Activated CD8-positive, alpha-beta memory T cell treated with anti-CD3 and anti-CD28 coated beads for 24 hours (primary cell): ENCODE measurements around the gene PTPRE.

ENCODE experiments used
- DNase-seq: peaks from one replicate; pipeline ENCODE4 v3.0.0-alpha.2; 2020

Gene PTPRE

GRCh38 chr10:128029731-128030369 is 122.9 kb downstream of the PTPRE start:
- DNase-seq, result no peak

DNA sequence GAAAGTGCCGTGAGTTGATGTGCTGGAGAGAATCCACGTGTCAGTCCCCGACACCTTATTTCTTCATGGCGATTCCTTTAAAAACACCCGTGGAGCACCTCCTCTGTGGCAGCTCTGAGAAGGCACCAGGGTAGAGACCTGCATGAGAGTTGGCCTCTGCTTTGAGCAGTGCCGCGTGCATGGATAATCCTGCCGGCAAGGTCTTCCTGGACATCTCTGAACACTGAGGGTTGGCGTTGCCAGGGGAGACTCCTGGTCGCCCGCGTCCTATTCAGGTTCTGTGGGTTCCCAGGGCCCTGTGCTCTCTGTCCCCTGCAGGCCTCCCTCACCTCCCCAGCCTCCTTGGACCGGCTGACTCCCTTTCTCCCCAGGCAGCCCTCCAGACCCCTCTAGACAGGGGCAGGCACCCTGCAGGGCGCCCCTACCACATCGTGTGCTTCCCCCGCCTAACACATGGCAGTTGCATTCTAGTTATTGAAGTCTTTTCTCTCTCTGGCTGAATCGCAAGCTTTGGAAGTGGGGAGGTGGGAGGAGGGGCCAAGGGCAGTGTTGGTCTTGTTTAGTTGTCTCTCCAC is 123.7 kb downstream of the PTPRE start:
- DNase-seq, result no peak

- DNase-seq, result no peak
These were observed 124.3 kb downstream of the PTPRE start for GRCh38 chr10:128031216-128031615.

DNA sequence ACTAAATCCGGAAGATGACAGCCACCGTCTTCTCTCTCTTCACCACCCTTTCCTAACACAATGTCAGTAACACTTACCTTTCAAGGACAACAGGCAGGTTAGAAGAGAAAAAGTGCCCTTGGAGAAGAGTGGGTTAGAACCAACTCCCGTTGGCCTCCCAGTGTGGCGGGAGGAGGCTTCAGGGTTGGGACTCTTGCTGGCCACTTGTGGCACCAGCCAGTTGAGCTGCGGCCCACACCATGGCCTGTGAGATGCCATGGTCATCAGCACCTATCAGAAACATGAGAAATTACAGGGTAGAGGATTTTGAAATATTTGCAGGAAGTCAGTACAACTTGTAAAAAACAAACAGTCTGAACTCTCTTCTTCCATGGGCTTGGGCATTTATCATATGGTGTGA is 125.6 kb downstream of the PTPRE start:
- DNase-seq, result no peak

DNA sequence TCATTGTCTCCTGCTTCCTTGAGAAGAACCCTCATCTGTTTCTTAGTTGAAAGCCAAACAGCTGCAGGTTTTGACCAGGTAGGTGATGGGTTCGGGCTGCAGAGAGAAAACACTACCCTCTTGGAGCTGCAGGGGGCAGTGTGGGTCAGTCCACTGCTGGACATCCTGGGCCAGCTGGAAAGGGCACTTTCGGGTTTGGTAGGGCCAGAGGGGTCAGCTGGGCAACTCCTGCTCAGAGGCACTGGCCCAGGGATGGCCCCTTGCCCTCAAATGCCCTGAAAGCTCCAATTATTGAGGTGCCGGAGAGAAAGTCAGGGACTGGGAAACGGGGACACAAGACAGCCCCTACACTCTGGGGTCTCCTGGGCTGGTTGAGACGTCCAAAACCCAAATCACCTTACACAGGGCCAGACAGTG is 128.7 kb downstream of the PTPRE start:
- peak; percentile 88 for DNase-seq

GRCh38 chr10:128036011-128036615 is 129.2 kb downstream of the PTPRE start:
- no peak for DNase-seq

- DNase-seq, result no peak
These were observed 130.0 kb downstream of the PTPRE start for GRCh38 chr10:128036746-128037543.

- no peak for DNase-seq
These were observed 133.2 kb downstream of the PTPRE start for GRCh38 chr10:128040096-128040495.

DNA sequence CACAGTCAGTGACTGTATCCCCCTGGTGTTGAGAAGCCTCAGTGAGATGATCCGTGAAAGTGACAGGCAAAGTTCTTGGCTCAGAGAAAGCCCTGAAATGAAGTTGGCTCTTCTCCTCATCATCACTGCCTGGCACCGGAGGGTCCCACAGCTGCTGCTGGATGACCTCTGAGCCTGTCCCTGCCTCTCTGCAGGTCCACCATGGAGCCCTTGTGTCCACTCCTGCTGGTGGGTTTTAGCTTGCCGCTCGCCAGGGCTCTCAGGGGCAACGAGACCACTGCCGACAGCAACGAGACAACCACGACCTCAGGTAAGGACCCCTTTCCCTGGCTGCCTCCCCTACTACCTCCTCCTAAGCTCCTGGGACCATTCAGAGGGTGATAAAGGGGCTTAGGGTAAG is 133.8 kb downstream of the PTPRE start:
- DNase-seq, result no peak

- DNase-seq, result no peak
These were observed 135.3 kb downstream of the PTPRE start for GRCh38 chr10:128042131-128042610.

GRCh38 chr10:128043259-128044045 is 136.5 kb downstream of the PTPRE start:
- no peak for DNase-seq

GRCh38 chr10:128044186-128044585 is 137.3 kb downstream of the PTPRE start:
- no peak for DNase-seq

DNA sequence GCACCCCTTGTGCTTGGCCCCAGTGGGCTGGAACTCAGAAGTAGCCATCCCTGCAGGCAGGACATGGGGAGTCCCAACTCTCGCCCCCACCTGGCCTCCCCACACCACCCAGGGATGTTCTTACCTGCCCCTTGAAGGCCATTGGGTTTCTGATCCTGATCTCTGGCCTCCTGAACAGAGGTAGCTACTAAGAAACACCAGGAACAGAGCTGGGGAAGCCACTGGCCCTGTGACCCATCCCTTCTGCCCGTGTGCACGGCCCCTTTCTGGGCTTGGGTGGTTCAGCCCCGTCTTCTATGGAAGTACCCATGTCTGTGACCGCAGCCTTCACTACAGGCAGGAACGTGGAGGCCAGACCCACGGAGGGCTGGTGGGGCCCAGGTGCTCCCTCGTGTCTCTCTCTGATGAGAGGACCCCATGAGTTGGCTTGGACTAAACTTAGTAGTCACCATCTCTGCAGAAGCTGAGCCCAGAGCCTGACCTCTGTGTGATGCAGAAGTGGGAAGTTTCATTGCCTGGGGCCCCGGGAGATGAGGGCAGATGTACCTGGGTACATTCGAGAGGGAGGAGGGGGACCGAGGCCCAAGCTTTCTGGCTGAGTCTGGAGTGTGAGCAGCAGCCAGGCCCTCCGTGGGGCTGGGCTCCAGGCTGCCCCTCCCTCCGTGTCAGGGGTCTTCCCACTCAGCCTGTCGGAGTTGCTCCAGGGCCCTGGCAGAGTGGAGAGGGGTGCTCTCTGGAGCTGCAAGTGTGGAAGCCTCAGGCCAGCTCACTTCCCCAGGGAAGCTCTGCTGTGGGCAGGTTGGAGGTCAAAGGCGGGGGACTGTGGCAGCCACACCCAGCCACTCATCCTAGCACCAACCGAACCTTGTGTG is 138.3 kb downstream of the PTPRE start:
- no peak for DNase-seq

GRCh38 chr10:128045833-128046120 is 138.9 kb downstream of the PTPRE start:
- no peak for DNase-seq

- DNase-seq, result no peak
These were observed 139.5 kb downstream of the PTPRE start for GRCh38 chr10:128046156-128046952.

GRCh38 chr10:128046953-128047290 is 140.0 kb downstream of the PTPRE start:
- DNase-seq, result no peak

GRCh38 chr10:128047351-128047750 is 140.4 kb downstream of the PTPRE start:
- DNase-seq, result peak; percentile 87

GRCh38 chr10:128047991-128048818 is 141.3 kb downstream of the PTPRE start:
- no peak for DNase-seq

- no peak for DNase-seq
These were observed 141.9 kb downstream of the PTPRE start for GRCh38 chr10:128048819-128049210.
